Smooth muscle cell (in vitro differentiated cells): ENCODE results near the gene LAMC3. TPM values are rescaled to one million over a fixed set of nuclear protein-coding genes. Genes with fewer than 3 reads are reported as not detected.

Experiments
- DNase-seq: peaks from one replicate; lab custom pipeline; 2025; ENCODE audit not compliant: unreplicated experiment; lab: John Stamatoyannopoulos, UW
- H2AFZ ChIP-seq: fragments of 200-600 bp; sonication (generic); 2 replicates; pipeline ENCODE4 v1.6.0; 2016; ENCODE audit warnings: antibody characterized with exemption, low read depth, mild to moderate bottlenecking
- H3F3A ChIP-seq: fragments of 200-600 bp; sonication (generic); 2 replicates; pipeline ENCODE4 v1.6.0; 2017; ENCODE audit warnings: antibody characterized with exemption, low read depth
- H3K27ac ChIP-seq: fragments of 200-600 bp; sonication (generic); 2 replicates; pipeline ENCODE4 v1.5.1; 2016; ENCODE audit warnings: low read depth, mild to moderate bottlenecking
- H3K27me3 ChIP-seq: fragments of 200-600 bp; sonication (generic); 2 replicates; pipeline ENCODE4 v1.6.1; 2016; ENCODE audit warnings: low read depth, mild to moderate bottlenecking
- H3K36me3 ChIP-seq: fragments of 200-600 bp; sonication (generic); 2 replicates; pipeline ENCODE4 v1.5.1; 2016; ENCODE audit warnings: low read depth
- H3K4me1 ChIP-seq: fragments of 200-600 bp; sonication (generic); 2 replicates; pipeline ENCODE4 v1.5.1; 2016; ENCODE audit warnings: low read depth
- H3K4me2 ChIP-seq: fragments of 200-600 bp; sonication (generic); 2 replicates; pipeline ENCODE4 v1.6.0; 2016; ENCODE audit warnings: mild to moderate bottlenecking
- H3K4me3 ChIP-seq: fragments of 200-600 bp; sonication (generic); 2 replicates; pipeline ENCODE4 v1.5.1; 2016; ENCODE audit warnings: mild to moderate bottlenecking
- H3K79me2 ChIP-seq: fragments of 200-600 bp; sonication (generic); 2 replicates; pipeline ENCODE4 v1.6.0; 2016; ENCODE audit warnings: low read depth, mild to moderate bottlenecking
- H3K9ac ChIP-seq: fragments of 200-600 bp; sonication (generic); 2 replicates; pipeline ENCODE4 v1.6.0; 2016; ENCODE audit warnings: low read depth
- H3K9me3 ChIP-seq: fragments of 200-600 bp; sonication (generic); replicated peaks from 2 replicates; pipeline ENCODE4 v1.5.1; 2016; ENCODE audit warnings: low read depth
- H4K20me1 ChIP-seq: fragments of 200-600 bp; sonication (generic); 2 replicates; pipeline ENCODE4 v1.6.0; 2016; ENCODE audit warnings: low read depth
- WGBS: methylation state at CpG from one replicate; pipeline ENCODE4 v1.1.7; 2016; ENCODE audit warnings: low lambda C conversion rate; 5-methylcytosine and 5-hydroxymethylcytosine counted together
- polyA plus RNA-seq: library from polyadenylated mRNA; unstranded; fragments of >200 nt; fragmentation: Nextera tagmentation; extraction: Ambion mirVana; gene quantifications from 2 replicates; pipeline ENCODE4 v1.2.1, GENCODE V29; 2016
- total RNA-seq: library from RNA; depleted of rRNA; stranded (reverse); fragments of >200 nt; gene quantifications from 2 replicates; pipeline ENCODE4 v1.2.3, GENCODE V29; 2014
- TF ChIP-seq, protein P1 (sequence below): fragments of 200-600 bp; sonication (generic); IDR thresholded peaks from 2 replicates; pipeline ENCODE4 v1.5.1; 2017; ENCODE audit warnings: borderline replicate concordance, mild to moderate bottlenecking, antibody characterized with exemption; ENCODE audit not compliant: insufficient read depth, poor library complexity, severe bottlenecking

LAMC3 gene
- total and polyA plus RNA-seq, 2 experiments from 2014 or later: 21.3 to 72.0 TPM

DNA sequence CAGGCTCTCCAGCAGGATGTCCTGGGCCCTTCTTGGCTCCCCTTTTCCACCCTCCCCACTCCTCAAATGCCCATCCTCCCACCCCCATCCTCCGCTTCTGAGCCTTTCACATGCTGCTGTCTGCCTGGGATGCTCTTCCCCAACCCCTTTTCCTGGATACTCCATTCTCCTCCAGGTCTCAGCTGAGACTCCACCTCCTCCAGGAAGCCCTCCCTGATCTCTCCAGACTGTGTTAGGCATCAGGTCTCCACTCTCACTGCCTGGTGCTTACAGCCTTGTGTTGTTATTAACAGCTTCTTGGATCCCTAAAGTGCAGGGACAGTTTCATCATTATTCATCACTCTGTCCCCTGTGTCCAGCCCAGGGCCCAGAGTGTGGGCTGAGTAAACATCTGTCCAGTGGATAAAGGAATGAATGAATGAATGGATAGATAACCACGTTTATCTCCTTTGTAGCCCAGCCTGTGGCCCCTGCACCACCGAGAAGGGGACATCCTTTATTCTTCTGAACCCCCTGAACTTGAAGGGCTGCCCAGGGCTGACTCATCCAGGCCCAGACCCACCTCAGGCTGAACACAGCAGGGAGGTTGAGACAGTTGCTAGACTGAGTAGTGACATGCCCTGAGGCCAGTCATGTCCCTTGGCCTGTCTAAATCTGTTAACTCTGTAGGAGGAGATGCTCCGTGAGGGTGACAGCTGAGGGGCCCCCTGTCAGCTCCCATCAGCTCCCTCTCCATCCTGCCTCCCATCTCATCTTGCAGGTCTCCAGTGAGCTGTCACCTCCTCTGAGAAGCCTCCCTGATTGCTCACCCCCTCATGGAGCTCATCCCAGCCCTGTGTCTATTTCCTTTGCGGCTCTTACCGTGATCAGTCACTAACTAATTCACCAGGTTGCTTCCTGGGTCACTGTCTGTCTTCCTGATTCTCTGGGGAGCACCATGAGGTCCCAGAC is 14.6 kb upstream of the LAMC3 start:
- 56% methylated on average over 6 of the region's 6 CpGs for WGBS
- DNase-seq: no peak
- no peaks in the 10 kb centered on the region for H4K20me1 ChIP-seq
- no peak overlapping the region for H3K4me3 ChIP-seq
- no peaks in the 10 kb centered on the region for H3K79me2 ChIP-seq
- H3K9ac ChIP-seq: no peak overlapping the region
- H3K27me3 ChIP-seq: no peaks in the 10 kb centered on the region
- TF ChIP-seq, protein P1, sequence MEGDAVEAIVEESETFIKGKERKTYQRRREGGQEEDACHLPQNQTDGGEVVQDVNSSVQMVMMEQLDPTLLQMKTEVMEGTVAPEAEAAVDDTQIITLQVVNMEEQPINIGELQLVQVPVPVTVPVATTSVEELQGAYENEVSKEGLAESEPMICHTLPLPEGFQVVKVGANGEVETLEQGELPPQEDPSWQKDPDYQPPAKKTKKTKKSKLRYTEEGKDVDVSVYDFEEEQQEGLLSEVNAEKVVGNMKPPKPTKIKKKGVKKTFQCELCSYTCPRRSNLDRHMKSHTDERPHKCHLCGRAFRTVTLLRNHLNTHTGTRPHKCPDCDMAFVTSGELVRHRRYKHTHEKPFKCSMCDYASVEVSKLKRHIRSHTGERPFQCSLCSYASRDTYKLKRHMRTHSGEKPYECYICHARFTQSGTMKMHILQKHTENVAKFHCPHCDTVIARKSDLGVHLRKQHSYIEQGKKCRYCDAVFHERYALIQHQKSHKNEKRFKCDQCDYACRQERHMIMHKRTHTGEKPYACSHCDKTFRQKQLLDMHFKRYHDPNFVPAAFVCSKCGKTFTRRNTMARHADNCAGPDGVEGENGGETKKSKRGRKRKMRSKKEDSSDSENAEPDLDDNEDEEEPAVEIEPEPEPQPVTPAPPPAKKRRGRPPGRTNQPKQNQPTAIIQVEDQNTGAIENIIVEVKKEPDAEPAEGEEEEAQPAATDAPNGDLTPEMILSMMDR: no peak
- H2AFZ ChIP-seq: no peak overlapping the region
- no peak overlapping the region for H3K4me2 ChIP-seq
- no peaks in the 10 kb centered on the region for H3K9me3 ChIP-seq
- H3F3A ChIP-seq: no peaks in the 10 kb centered on the region
- H3K27ac ChIP-seq: no peak overlapping the region
- no peaks in the 10 kb centered on the region for H3K36me3 ChIP-seq
- H3K4me1 ChIP-seq: peaks cover 7% of the 10 kb centered on the region

DNA sequence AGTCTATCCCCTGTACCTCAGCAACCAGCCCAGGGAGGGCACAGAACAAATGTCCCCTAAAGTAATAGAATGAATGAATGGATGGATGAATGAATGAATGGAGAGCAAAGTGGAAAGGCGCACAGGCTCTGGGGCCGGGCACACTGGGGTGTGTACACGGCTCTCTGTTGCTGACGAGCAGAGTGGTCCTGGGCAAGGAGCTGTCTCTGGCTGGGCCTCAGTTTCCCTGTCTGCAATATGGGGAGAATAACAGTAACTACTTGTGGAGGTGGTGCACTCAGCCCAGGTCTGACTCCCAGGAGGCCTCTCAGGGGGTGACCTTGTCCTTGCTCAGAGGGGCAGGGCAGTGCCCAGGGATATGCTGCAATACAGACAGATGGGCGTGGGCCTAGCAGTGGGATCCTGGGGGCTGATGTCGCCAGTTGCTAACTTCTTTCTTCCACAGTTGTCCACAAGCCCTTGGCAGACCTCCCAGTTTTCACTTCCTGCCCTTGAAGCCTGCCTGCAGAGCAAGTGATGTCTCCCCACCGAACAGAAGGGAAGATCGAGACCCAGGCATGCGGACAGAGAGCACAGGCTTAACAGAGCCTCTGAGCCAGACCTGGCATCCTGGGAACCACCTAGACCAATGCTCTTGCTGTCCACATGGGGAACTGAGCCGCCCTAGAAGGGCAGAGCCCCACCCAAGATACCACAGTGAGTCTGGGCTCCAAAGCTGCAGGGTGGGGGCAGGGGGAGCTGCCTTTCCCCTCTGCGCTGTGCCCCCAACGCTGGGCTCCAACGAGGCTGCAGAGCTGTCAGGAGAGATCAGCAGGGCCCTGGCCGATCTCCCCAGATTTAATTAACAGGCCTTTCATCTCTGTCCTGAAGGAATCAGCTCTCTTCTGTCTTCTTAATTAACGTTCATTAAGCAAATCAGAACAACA is 13.6 kb upstream of the LAMC3 start:
- 54% methylated on average over 15 of the region's 15 CpGs for WGBS

DNA sequence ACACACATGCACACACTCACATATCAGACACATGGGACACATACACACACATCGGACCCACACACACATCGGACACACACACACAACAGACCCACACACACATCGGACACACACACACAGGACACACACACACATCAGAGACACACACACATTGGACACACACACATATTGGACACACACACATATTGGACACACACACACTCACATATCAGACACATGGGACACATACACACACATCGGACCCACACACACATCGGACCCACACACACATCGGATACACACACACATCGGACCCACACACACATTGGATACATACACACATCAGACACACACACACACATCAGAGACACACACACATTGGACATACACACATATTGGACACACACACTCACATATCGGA is 12.8 kb upstream of the LAMC3 start:
- H3F3A ChIP-seq: no peaks in the 10 kb centered on the region
- no peak overlapping the region for H3K27ac ChIP-seq
- H3K79me2 ChIP-seq: no peaks in the 10 kb centered on the region
- no peak for DNase-seq
- no peaks in the 10 kb centered on the region for H4K20me1 ChIP-seq
- peaks cover 7% of the 10 kb centered on the region for H3K4me1 ChIP-seq
- H3K4me2 ChIP-seq: no peak overlapping the region
- H3K36me3 ChIP-seq: no peaks in the 10 kb centered on the region
- H3K4me3 ChIP-seq: no peak overlapping the region
- TF ChIP-seq, protein P1: no peak
- WGBS: 91% methylated on average over 8 of the region's 8 CpGs
- no peaks in the 10 kb centered on the region for H3K9me3 ChIP-seq
- no peak overlapping the region for H3K9ac ChIP-seq
- H2AFZ ChIP-seq: no peak overlapping the region
- H3K27me3 ChIP-seq: no peaks in the 10 kb centered on the region

More for the DNA sequence above, 13.6 kb upstream of the LAMC3 start:
- TF ChIP-seq, protein P1: no peak
- Histone ChIP-seq H3K27me3 (no peaks in the 10 kb centered on the region), H3K4me1 (peaks cover 7% of the 10 kb centered on the region), H3K9me3 (no peaks in the 10 kb centered on the region), H4K20me1 (no peaks in the 10 kb centered on the region), H3K27ac (no peak overlapping the region), H3K79me2 (no peaks in the 10 kb centered on the region), H3F3A (no peaks in the 10 kb centered on the region), H2AFZ (no peak overlapping the region), H3K9ac (no peak overlapping the region), H3K4me3 (no peak overlapping the region), H3K4me2 (no peak overlapping the region), H3K36me3 (no peaks in the 10 kb centered on the region)
- DNase-seq: no peak
